Activated effector memory CD4-positive, alpha-beta T cell treated with anti-CD3 and anti-CD28 coated beads, Interleukin-2, amount 50 U/mL, for 16 hours (primary cell): ENCODE measurements around the gene PPP4R3A.
A peak's percentile ranks its signal among the peaks of the same experiment; 100 is the strongest.
"Not testable (repeated sequence)": the region's sequence is repeated elsewhere in the genome, so short reads cannot be mapped to it uniquely, and the experiment has no call there.

ENCODE experiments used
- DNase-seq: peaks from one replicate; pipeline ENCODE4 v3.0.0-alpha.2; 2020

Gene PPP4R3A

DNA sequence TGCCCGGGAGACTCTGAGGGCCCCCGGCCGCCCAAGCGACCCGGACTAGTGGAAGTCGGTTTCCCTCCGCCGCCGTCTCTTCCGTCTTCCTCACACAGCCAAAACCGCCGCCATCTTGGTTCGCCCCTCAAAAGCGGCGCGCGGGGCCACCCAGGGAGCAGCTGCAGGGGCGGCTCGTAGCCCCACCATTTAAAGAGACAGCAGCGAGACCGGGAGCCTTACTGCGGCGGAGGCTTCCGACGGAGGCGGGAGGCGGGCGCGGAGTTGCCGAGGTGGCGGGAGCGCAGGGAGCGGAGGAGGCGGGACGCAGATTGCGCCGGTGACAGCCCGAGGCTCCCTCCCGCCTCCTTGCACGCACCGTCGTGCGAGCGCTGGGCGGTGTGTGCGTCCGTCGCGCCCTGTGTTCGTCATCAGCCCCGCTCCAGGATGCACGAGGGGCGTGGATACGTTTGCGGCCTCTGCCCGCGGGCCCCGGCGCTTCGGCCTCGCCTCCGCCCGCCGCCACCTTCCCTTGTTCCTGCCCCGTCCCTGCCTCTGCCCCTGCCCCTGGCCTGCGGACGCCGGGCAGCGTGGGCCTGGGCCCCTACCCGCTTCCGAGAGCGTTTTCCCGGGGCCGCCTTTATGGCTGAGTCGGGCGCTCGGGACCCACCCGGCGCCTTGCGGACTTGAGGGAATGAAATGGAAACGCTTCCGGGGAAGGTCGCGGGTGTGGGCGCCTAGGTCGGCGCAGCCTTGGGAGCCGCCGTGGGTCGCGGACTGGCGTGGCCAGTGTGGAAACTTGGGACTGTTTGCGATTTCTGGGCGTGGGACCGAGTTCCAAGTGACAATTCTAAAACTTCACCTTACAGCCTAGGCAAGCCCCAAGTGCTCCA is at the start of gene PPP4R3A:
Gene PPP4R3A, minus strand, starts transcription at position 140 of the 872 bp plus-strand sequence. CDS start 663 bp downstream, outside the sequence.
- DNase-seq, result peak; percentile 97

DNA sequence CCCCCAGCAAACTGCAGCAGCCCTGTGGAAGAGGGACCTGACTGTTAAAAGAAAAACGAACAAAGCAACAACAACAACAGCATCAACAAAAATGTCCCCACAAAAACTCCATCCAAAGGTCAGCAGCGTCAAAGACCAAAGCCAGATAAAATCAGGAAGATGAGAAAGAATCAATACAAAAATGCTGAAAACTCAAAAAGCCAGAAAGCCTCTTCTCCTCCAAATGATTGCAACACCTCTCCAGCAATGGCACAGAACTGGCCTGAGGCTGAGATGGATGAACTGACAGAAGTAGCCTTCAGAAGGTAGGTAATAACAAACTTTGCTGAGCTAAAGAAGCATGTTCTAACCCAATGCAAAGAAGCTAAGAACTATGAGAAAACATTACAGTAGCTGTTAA is 45.4 kb upstream of the PPP4R3A start:
- no peak for DNase-seq

DNA sequence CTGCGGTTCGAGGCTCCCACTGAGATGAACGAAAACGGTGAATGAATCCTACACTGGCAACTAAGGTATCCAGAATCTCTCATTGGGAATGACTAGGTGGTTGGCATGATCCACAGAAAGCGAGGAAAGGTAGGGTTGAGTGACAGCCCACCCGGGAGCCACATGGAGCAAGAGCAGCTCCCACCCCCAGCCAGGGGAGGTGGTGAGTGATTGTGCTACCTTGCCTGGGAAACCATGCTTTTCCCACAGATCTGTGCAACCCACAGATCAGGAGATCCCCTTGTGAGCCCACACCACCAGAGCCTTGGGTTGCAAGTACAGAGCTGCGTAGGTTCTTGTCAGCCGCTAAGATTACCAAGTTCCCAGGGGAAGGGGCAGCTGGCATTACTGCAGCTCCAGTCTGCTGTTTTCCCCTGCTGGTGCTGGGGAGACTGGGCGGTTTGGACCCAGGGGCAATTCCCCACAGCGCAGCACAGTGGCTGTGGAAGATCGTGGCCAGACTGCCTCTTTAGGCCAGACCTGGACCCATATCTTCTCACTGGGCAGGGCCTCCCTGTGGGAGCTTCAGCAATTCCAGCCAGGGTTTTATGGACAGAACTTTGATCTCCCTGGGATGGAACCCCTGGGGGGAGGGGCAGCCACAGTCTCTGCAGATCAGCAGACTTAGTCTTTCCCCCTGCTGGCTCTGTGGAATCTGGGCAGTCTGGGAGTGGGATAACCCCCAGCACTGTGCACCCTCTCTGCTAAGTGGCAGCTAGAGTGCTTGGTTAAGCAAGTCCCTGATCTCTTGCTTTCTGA is 44.6 kb upstream of the PPP4R3A start:
- no peak for DNase-seq

DNA sequence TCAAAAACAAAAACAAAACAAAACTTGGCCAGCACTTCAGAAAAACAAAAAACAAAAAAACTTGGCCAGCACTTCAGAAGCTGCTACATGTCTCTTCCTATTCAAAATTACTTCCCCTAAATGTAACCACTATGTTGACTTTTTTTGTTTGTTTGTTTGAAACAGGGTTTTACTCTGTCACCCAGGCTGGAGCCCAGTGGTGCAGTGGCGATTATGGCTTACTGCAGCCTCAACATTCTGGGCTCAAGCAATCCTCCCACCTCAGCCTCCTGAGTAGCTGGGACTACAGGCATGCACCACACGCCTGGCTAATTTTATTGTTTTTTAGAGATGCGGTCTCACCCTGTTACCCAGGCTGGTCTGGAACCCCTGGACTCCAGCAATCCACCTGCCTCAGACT is 38.0 kb upstream of the PPP4R3A start:
- no peak for DNase-seq

DNA sequence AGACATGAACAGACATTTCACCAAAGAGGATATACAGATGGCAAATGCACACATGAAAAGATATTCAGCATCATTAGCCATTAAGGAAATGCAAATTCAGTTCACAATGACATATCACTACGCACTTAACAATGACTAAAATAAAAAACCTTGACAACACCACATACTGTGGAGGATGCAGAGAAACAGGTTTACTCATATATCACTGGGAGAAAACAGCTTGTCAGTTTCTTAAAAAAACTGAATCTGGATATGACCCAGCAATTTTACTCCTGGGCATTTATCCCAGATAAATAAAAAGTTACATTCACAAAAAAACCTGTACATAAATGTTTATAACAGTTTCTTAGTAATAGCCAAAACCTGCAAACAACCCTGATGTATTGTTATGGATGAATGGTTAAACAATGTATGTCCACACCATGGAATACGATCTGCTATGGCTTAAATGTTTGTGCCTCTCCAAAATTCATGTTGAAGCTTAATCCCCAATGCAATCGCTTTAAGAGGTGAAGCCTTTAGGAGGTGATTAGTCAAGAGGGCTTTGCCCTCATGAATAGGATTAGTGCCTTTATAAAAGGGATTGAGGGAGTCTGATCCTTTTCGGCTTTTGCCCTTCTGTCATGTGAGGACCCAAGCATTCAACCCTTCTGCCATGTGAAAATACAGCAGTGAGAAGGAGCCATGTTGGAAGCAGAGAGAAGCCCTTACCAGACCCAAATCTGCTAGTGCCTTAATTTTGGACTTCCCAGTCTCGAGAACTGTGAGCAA is 36.0 kb upstream of the PPP4R3A start:
- no peak for DNase-seq

DNA sequence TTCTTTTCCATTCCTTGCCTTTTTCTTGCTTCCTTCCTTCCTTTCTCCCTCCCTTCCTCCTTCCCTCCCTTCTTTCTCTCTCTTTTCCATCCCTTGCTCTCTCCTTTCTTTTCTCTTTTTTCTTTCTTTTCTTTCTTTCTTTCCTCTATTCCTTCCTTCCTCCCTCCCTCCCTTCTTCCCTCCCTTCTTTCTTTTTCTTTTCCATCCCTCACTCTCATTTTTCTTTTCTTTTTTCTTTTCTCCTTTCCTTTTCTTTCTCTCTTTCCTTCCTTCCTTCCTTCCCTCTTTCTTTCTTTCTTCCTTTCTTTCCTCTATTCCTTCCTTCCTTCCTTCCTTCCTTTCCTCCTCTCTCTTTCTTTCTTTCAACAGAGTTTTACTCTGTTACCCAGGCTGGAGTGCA is 35.1 kb upstream of the PPP4R3A start:
- no peak for DNase-seq

DNA sequence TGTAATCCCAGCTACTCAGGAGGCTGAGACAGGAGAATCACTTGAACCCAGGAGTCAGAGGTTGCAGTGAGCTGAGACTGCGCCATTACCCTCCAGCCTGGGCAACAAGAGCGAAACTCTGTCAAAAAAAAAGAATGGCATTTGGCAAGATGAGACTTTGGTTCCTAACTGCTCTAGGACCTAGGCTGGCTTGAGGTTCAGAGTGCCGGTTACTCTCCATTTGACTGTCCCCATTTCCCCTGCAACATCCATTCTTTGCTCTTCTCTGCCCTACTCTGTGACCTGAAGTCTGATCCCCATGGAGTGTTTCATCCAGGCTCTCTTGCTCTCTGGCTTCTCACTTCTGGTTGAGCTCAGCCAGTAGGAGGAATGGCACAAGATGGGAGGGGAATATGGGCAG is 26.2 kb upstream of the PPP4R3A start:
- DNase-seq, result no peak

DNA sequence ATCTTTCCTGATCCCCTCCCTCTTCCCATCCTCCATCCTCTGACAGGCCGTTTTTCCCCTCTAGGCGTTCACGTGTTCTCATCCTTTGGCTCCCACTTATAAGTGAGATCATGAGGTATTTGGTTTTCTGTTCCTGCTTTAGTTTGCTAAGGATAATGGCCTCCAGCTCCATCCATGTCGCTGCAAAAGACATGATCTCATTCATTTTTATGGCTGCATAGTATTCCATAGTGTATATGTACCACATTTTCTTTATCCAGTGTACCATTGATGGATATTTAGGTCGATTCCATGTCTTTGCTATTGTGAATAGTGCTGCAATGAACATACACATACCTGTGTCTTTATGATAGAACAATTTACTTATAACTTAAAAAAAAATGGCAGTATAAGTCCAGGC is 23.9 kb upstream of the PPP4R3A start:
- not testable (repeated sequence) for DNase-seq

DNA sequence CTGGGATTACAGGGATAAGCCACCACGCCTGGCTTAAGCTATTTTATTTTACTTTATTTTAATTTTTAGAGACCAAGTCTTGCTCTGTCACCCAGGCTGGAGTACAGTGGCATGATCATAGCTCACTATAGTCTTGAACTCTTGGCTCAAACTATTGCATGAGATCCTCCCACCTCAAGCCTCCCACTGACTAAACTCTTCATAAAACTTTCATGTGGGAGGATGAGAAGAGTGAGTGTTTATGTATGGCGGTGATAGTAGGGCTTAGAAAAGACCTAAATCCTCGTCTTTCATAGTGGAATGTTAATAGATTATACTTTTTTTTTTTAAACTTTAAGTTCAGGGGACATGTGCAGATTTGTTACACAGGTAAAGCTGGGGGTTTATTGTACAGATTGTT is 23.5 kb upstream of the PPP4R3A start:
- no peak for DNase-seq

DNA sequence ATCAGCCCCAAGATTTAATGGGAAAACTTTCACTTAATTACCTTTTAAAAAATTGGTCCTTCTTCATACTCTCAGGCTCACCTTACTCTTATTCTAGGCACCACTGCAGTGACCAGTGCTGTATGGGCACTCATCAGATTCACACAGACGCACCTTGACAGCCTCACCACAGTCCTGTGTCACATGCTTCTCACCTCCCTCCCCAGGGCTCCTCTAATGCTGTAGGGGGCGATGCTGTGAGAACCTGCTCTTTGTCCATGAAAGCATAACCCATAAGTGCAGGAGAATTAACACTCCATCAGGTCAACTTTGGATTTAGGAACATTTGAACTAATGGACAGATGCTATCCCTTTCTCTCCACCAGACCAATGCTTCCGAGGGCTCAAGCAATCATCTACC is 13.9 kb upstream of the PPP4R3A start:
- no peak for DNase-seq

DNA sequence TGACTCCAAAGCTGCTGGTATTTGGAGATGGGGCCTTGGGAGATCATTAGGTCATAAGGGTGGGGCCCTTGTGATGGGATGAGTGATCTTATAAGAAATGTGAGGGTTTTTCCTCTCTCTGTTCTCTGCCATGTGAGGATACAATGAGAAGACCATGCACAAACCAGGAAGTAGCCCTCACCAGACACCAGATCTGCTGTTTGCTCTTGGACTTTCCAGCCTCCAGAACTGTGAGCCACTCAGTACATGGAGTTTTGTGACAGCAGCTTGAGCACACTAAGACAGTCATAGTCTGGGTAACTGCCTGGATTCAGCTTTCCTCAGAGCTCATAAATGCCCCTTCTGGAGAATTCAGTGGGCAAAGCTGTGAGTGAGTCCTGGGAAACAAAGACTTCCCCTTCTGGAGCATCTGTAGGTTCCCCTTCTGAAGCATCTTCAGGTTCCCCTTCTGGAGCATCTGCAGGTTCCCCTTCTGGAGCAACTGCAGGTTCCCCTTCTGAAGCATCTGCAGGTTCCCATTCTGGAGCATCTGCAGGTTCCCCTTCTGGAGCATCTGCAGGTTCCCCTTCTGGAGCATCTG is 11.0 kb upstream of the PPP4R3A start:
- no peak for DNase-seq

DNA sequence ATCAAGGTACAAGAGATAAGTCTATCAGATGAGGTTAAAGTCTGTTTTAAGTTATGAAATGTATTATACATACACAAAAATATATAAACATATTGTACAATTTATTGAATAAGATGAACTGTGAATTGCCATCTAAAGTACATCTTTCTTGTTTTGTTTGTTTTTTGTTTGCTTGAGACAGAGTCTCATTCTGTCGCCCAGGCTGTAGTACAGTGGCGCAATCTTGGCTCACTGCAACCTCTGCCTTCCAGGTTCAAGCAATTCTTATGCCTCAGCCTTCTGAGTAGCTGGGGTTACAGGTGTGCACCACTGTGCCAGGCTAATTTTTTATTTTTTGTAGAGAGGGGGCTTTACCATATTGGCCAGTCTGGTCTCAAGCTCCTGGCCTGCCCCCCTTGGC is 10.0 kb upstream of the PPP4R3A start:
- DNase-seq, result no peak

DNA sequence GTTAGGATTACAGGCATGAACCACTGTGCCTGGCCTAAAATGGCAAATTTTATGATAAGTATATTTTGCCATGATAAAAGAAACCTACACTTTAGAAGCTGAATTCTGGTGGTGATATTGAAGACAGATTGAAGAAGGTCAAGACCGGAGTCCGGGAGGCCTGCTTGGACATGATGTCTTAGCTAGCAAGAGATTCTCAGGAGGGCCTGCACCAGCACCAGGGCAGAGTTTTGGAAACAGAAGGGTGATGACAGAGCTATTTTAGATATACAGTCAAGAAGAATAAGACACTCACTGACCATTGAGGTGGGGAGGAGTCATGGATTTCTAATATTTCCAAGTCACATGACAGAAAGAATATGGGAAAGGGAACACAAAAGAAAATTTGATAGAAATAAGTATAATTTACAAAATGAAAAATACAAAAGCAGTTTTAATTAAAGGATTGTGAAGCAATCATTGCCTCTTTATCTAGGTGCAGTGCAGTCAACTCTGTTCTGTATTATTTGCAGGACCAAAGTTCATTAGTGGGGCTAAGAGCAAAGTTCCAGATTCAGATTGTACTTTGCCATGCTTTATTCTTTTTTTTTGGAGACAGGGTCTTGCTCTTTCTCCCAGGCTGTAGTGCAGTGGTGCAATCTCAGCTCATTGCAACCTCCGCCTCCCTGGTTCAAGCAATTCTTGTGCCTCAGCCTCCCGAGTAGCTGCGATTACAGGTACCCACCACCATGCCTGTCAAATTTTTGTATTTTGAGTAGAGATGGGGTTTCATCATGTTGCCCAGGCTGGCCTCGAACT is 9.3 kb upstream of the PPP4R3A start:
- no peak for DNase-seq

DNA sequence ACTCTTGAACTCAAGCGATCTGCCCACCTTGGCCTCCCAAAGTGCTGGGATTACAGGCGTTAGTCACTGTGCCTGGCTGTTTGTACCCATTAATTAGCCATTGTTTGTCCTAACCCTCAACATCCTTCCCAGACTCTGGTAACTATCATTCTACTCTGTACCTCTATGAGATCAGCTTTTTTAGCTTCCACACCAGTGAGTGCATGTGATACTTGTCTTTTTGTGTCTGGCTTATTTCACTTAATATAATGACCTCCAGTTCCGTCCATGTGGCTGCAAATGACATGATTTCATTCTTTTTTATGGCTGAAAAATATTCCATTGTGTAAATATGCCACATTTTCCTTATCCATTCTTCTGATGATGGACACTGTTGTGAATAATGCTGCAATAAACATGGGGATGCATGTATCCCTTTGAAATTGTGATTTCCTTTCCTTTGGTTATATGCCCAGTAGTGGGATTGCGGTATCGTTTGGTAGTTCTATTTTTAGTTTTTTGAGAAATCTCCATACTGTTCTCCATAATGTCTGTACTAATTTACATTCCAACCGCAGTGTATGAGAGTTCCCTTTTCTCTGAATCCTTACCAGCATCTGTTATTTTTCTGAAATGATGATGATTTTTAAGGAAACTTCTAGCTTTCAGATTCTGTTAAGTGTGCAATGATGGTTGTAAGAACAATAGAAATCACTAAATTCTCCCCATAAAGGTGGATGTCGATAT is 6.7 kb upstream of the PPP4R3A start:
- no peak for DNase-seq

DNA sequence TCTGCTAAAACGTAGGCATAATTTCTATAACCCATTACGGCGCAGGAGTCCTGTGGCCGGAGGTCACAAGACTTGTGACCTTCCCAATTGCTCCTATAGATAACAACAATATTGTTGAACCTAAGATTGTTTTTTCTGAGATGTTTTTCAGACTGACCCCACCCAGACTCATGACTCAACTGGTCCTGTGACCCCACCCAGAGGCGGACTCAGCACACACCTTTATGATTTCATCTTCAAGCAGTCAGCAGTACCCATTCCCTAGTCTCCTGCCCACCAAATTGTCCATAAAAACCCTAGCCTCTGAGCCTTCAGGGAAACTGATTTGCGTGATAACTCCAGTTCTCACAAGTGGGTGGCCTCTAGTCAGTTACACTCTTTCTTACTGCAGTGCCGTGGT is 5.9 kb upstream of the PPP4R3A start:
- no peak for DNase-seq

DNA sequence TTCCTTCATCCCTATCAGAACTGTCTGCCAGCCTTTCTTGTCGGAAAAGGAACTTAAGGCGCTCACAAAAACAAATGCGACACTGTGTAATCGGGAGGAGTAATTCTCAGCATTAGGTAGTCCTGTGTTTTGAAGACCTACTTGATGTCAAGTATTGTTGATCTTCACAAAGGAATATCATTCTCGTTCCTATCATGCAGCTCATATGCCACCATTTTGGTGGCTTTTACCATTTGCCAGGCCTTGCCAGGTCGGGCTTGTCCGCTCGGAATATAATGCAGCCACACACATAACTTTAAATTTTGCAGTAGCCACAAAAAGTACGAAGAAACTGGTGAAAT is 903 bp upstream of the PPP4R3A start:
- DNase-seq, result no peak

DNA sequence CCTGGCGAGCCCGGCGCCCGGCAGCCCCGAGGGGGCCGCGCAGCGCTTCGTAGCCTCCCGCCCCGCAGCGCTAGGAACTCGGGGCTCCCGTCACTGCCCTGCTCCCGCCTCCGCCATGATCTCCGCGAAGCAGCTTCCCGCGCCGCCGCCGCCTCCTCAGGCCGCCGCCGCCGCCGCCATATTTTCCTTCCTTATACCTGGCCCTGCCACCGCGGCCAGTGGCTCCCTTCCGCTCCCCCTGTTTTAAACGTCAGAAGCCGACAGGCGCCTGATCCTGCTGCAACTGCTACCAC is 286 bp downstream of the PPP4R3A start:
- DNase-seq, result no peak

DNA sequence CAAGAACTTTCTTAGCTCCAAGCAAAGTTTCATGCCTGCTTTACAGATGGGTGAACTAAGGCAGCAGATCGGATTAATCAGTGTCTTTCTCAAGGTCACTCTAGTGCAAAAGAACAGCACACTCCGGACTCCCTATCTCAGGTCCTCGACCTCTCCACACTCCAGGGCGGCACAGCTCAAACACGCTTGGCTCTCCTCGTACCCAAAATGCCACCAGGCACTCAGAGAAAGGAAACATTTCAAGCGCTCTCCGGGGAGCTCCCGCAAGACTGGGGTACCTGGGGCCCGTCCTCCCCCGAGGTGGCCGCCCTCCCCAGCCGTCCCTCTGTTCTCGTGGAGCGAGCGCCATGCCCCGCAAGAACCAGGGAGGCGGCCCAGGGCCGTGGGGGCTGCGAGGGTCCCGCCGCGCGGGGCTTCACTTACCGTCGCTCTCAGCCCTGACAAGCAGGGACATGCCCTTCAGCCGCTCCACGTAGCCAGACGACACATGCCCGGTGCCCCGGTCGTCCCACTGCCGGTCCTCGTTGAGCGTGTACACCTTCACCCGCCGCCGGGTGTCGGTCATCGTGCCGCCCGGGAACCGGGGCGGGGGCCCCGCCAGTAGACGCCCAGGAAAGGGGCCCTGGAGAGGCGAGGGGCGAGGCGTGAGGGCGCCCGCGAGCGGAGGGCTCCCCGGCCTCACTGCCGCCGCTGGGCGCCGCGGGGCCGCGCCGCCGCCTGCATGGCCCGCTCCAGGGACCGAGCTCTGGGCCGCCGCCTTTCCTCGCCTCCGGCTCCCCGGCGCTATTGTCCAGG is 830 bp downstream of the PPP4R3A start:
- DNase-seq, result peak; percentile 81

DNA sequence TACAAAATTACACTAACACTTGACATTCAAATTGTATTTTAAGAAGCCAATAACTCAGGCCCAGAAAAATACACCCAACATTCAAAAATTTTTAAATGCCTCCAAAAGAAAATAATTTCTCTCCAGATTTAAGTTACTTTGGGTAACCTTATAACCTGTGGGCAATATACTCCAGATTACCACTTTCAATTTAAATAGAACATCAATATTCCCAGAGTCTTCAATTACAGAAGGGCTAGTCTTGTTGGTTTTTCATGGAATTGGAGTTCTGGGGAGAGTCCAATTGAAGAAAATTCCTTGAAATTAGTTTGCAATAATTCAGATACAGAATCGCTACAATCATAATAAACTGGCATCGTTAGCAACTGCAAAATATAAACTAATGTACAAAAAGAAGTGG is 2.0 kb downstream of the PPP4R3A start:
- no peak for DNase-seq

DNA sequence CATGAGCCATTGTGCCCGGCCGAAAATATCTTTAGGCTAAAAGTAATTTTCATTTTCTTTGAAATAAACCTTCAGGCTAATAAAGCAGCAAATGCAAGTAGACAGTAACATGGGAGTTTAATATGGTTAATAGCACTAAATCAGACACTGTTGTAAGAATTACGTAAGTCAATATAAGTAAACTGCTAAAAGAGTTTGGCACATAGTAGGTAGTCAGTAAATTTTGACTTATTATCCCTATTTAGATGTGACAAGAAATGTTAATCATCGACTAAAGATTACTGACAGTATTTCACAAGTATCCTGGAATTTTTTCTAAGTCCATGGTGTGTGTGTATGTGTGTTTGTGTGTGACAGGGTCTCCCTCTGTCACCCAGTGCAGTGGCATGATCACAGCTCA is 3.9 kb downstream of the PPP4R3A start:
- no peak for DNase-seq

DNA sequence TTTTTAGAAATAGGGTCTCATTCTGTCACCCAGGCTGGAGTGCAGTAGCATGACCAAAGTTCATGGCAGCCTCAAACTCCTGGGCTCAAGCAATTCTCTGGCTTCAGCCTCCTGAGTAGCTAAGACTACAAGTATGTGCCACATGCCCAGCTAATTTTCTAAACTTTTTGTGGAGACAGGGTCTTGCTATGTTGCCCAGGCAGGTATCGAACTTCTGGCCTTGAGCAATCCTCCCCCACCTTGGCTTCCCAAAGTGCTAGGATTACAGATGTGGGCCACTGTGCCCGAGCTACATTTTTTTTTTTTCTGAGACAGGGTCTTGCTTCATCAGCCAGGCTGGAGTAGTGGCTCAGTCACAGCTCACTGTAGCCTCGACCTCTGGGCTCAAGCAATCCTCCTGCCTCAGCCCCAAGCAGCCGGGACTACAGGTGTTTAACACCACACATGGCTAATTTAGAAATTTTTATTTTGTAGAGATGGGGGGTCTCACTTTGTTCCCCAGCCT is 7.1 kb downstream of the PPP4R3A start:
- no peak for DNase-seq
